Retinal pigment epithelial cell (primary cell): ENCODE data around the gene C3orf20.

ENCODE experiments used
- DNase-seq: peaks from one replicate; pipeline ENCODE4 v3.0.0-alpha.2; 2010; ENCODE audit warnings: low read depth
- H3K4me3 ChIP-seq: 2 replicates; pipeline ENCODE4 v1.5.1; 2011; ENCODE audit warnings: mild to moderate bottlenecking, low read length, control low read depth, moderate library complexity
- CTCF ChIP-seq: conservative IDR thresholded peaks from 2 replicates; pipeline ENCODE4 v1.5.1; 2011; ENCODE audit warnings: low read depth, low read length, control low read depth, inconsistent platforms

The C3orf20 gene

GRCh38 chr3:14717307-14717706, 42.4 kb downstream of the C3orf20 start:
- no peak for DNase-seq
- H3K4me3 ChIP-seq = no peak overlapping the region
- no peak for TF ChIP-seq CTCF

GRCh38 chr3:14718539-14718938, 43.6 kb downstream of the C3orf20 start:
- no peak for TF ChIP-seq CTCF
- DNase-seq = no peak
- H3K4me3 ChIP-seq = no peak overlapping the region

GRCh38 chr3:14719006-14719405, 44.1 kb downstream of the C3orf20 start:
- DNase-seq = no peak
- H3K4me3 ChIP-seq = no peak overlapping the region
- no peak for TF ChIP-seq CTCF

GRCh38 chr3:14721126-14721864, 46.4 kb downstream of the C3orf20 start:
- H3K4me3 ChIP-seq = no peak overlapping the region
- DNase-seq = no peak
- TF ChIP-seq CTCF = no peak

- no peak for DNase-seq
- H3K4me3 ChIP-seq = no peak overlapping the region
- no peak for TF ChIP-seq CTCF
Observed at GRCh38 chr3:14725013-14725412, 50.1 kb downstream of the C3orf20 start.

GRCh38 chr3:14725564-14726440, 50.9 kb downstream of the C3orf20 start:
- no peak for DNase-seq
- no peak overlapping the region for H3K4me3 ChIP-seq
- no peak for TF ChIP-seq CTCF
